NB4 (cell line): ENCODE measurements around the gene GPR158.

Experiments used
- CTCF ChIP-seq: IDR thresholded peaks from one replicate; pipeline ENCODE4 v1.5.1; 2012; ENCODE audit warnings: low read depth, low read length
- POLR2A ChIP-seq: IDR thresholded peaks from 2 replicates; pipeline ENCODE4 v1.6.1; 2011; ENCODE audit warnings: mild to moderate bottlenecking; ENCODE audit not compliant: insufficient read length; ENCODE audit errors: extremely low read depth

- TF ChIP-seq CTCF (no peak), POLR2A (no peak)
These were observed 165.2 kb downstream of the GPR158 start for GRCh38 chr10:25339966-25340365.
